ENCODE measurements around the gene AP2A2. TPM values are rescaled to one million over a fixed set of nuclear protein-coding genes. Genes with fewer than 3 reads are reported as not detected.

The AP2A2 gene
- total RNA-seq, 4 donors from 2014 or later = 70.5 to 130 (median 102) TPM

DNA sequence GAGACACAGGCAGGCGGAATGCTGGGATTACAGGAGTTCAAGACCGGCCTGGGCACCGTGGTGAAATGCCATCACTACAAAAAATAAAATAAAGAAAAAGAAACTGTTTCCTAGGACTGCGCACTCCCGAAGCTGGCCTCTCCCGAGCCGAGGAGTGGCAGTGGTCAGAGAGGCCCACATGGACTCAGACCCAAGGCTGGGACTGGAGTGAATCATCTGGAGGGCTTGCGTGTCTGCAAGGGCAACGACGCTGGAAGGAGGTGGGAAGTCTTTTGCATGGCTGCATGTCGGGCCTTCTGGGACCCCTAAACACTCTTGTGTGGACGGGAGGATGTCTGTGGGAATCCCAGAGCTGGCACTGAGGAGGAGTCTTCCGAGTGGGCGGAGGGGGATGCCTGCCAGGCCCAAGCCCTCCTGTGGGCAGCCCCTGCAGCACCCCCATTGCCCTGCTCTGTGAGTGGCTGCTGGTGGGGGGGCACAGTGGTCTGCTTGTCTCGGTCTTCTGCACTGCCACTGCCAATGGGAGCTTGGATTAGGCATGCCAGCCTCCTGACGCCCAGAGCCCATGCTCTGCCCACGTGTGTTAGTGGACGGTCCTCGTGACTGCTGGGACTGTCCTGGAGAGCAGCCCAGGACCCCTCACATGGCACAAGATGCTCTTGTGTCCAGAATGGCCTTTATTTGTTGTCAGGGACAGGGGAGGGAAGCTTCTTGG is 1.8 kb upstream of the AP2A2 start:
- in situ Hi-C loops (cut with MboI; ENCODE audit: low pct_ligation_motif_present in 1 of 4, low pct_unique_long_range_greater_than_20kb in 1 of 4, low sequenced_read_pairs in 3 of 4) = loop anchor here in 1 of 4 donors (25.0 kb wide), 1 partner anchor 113 kb away; the partner anchor contains the start of gene MUC6
- no peak overlapping the region for H3K4me3 ChIP-seq
- no peaks in the 10 kb centered on the region for H3K27me3 ChIP-seq
- TF ChIP-seq CTCF (IDR thresholded peaks at IDR 0.05) = no peak
- TF ChIP-seq POLR2A (IDR thresholded peaks at IDR 0.05) = no peak
- TF ChIP-seq EP300 (IDR thresholded peaks at IDR 0.05; ENCODE audit: low read depth) = no peak
- TF ChIP-seq POLR2AphosphoS5 (IDR thresholded peaks at IDR 0.05) = no peak
- no peak overlapping the region for H3K27ac ChIP-seq
- whole genome bisulfite sequencing, 2 donors (ENCODE audit: low coverage in 1 of 2) = 84 to 100% methylated on average over 2 to 19 of the region's 19 CpGs
- peaks cover 17 to 29% (median 25%) of the 10 kb centered on the region in 4 donors for H3K4me1 ChIP-seq
- no peaks in the 10 kb centered on the region for H3K36me3 ChIP-seq
- no peak for DNase-seq
- H3K9me3 ChIP-seq = no peaks in the 10 kb centered on the region
- intact Hi-C loops (cut with DNase I; ENCODE audit: low total_unique reads) = no loop called here

DNA sequence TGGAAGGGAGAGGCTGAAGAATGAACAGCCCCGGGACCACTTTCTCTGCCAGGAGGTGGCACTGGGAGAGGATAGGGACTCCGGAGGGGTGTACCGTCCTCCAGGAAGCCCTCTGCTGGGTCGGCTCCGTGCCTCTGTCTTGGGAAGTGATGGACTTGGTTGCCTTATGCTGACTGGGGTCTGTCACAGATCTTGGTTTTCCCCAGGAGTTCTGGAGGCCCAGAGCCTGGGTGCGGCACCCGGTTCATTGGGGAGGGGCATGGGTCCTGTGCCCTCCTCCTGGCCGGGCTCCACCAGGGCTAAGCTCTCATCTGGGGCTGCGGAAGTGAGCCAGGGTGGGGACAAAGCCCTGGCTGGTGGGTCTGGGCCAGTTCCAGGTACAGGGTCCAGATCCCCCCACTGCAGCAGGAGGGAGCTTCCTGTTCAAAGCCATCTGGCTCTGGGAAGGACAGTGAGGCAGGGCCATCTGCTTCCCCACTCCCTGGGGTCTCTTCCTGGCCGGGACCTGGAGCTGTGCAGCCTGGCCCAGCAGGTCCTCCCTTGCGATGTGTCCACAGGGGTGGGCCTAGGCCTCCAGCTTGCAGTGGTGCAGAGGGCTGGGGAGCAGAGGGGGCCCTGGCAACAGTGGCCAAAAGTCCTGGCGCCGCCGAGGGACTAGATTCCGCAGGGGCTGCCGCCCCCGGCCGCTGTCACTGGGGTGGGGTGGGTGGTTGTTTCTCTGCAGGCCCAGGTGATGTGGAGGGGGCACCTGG is 1.1 kb upstream of the AP2A2 start:
- DNase-seq = no peak
- Histone ChIP-seq H3K4me1 (peaks cover 24 to 37% (median 32%) of the 10 kb centered on the region in 4 donors), H3K27me3 (no peaks in the 10 kb centered on the region), H3K9me3 (no peaks in the 10 kb centered on the region), H3K4me3 (no peak overlapping the region), H3K36me3 (no peaks in the 10 kb centered on the region), H3K27ac (peak overlapping the region; percentile 72 to 99 (median 98))
- in situ Hi-C loops (cut with MboI; ENCODE audit: low pct_ligation_motif_present in 1 of 4, low pct_unique_long_range_greater_than_20kb in 1 of 4, low sequenced_read_pairs in 3 of 4) = loop anchor here in 1 of 4 donors (25.0 kb wide), 1 partner anchor 113 kb away; the partner anchor contains the start of gene MUC6
- intact Hi-C loops (cut with DNase I; ENCODE audit: low total_unique reads) = no loop called here
- WGBS, 2 donors (ENCODE audit: low coverage in 1 of 2) = 82% methylated on average over 14 of the region's 18 CpGs; no CpG with 5 or more reads in 1 of the 2 donors
- no peak for TF ChIP-seq EP300 (IDR thresholded peaks at IDR 0.05; ENCODE audit: low read depth)
- TF ChIP-seq POLR2A (IDR thresholded peaks at IDR 0.05) = no peak
- TF ChIP-seq POLR2AphosphoS5 (IDR thresholded peaks at IDR 0.05) = no peak
- TF ChIP-seq CTCF (IDR thresholded peaks at IDR 0.05) = no peak

DNA sequence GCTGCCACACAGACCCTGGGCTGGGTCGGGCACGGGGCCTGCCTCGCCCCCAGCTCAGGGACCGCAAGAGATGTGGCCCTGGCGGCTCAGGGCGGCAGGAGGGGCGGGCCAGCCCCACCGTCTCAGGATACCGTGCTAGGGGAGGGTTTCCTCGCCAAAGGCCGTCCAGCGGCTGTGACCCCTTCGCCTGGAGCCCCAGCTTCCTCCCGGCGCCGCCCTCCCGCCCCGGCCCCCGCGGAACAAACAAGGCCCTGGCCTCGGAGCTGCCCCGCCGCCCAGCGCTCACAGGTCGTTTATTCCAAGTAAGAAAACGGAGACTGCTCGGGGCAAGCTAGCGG is 543 bp upstream of the AP2A2 start:
- Histone ChIP-seq H3K27ac (peak overlapping the region; percentile 72 to 99 (median 98)), H3K4me3 (peak overlapping the region in 3 of 4 donors; percentile 92 to 99 (median 97)), H3K27me3 (no peaks in the 10 kb centered on the region), H3K4me1 (peaks cover 26 to 42% (median 37%) of the 10 kb centered on the region in 4 donors), H3K9me3 (no peaks in the 10 kb centered on the region), H3K36me3 (no peaks in the 10 kb centered on the region)
- DNase-seq = peak; percentile 23
- intact Hi-C loops (cut with DNase I; ENCODE audit: low total_unique reads) = no loop called here
- TF ChIP-seq EP300 (IDR thresholded peaks at IDR 0.05; ENCODE audit: low read depth) = no peak
- TF ChIP-seq POLR2A (IDR thresholded peaks at IDR 0.05) = no peak
- TF ChIP-seq POLR2AphosphoS5 (IDR thresholded peaks at IDR 0.05) = no peak
- TF ChIP-seq CTCF (IDR thresholded peaks at IDR 0.05) = no peak
- in situ Hi-C loops (cut with MboI; ENCODE audit: low pct_ligation_motif_present in 1 of 4, low pct_unique_long_range_greater_than_20kb in 1 of 4, low sequenced_read_pairs in 3 of 4) = no loop called here
- 67% methylated on average over 12 of the region's 28 CpGs; no CpG with 5 or more reads in 1 of the 2 donors for WGBS, 2 donors (ENCODE audit: low coverage in 1 of 2)

DNA sequence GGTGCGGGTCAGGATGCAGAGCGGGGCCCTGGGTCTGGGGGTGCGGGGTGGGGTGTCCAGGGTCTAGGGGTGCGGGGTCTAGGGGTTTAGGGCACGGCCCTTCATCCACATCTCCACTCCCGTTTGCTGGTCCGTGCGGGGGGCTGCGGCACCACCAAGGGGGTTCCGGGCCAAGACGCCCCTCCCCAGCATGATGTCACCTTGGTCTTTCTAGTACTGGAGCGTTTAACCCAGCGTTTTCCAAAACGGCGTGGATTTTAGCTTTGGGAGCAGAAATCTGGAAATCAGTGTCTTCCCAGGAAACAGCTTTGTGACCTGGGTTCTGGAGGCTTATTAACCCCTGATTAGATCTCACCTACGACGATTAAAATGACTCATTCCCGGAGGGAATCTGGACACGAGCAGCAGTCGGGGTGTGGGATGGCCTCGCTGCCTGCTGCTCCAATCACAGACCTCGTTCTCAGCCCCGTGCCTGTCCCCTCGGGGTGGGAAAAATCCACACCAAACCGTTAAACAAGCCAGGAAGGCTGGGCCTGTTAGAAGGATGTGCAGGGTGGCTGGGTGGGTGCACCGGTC is 759 bp downstream of the AP2A2 start:
- Histone ChIP-seq H3K36me3 (no peaks in the 10 kb centered on the region), H3K9me3 (no peaks in the 10 kb centered on the region), H3K27me3 (no peaks in the 10 kb centered on the region), H3K4me1 (peaks cover 26 to 53% (median 41%) of the 10 kb centered on the region in 4 donors), H3K4me3 (peak overlapping the region; percentile 76 to 99 (median 94)), H3K27ac (peak overlapping the region; percentile 94 to 99 (median 98))
- intact Hi-C loops (cut with DNase I; ENCODE audit: low total_unique reads) = no loop called here
- in situ Hi-C loops (cut with MboI; ENCODE audit: low pct_ligation_motif_present in 1 of 4, low pct_unique_long_range_greater_than_20kb in 1 of 4, low sequenced_read_pairs in 3 of 4) = no loop called here
- no peak for TF ChIP-seq EP300 (IDR thresholded peaks at IDR 0.05; ENCODE audit: low read depth)
- TF ChIP-seq CTCF (IDR thresholded peaks at IDR 0.05) = no peak
- TF ChIP-seq POLR2AphosphoS5 (IDR thresholded peaks at IDR 0.05) = peak in 2 of 3 donors; percentile 10 to 16
- peak; percentile 11 for TF ChIP-seq POLR2A (IDR thresholded peaks at IDR 0.05)
- WGBS, 2 donors (ENCODE audit: low coverage in 1 of 2) = 7 to 33% methylated on average over 1 to 22 of the region's 26 CpGs
- DNase-seq = peak; percentile 41
